ENCODE data around the gene EML5. TPM values are rescaled to one million over a fixed set of nuclear protein-coding genes. Genes with fewer than 3 reads are reported as not detected.

EML5 gene
- total RNA-seq, 4 donors from 2014 or later, result 0.35 to 3.3 (median 1.3) TPM

GRCh38 chr14:88599761-88600439 lies 192.9 kb downstream of the EML5 start:
- no peak for DNase-seq
- Histone ChIP-seq H3K9me3 (no peaks in the 10 kb centered on the region), H3K4me1 (peaks cover 0 to 4% (median 0%) of the 10 kb centered on the region in 4 donors), H3K27me3 (no peaks in the 10 kb centered on the region), H3K36me3 (peaks cover 0 to 93% (median 0%) of the 10 kb centered on the region in 3 donors), H3K4me3 (no peak overlapping the region), H3K27ac (no peak overlapping the region)
- TF ChIP-seq, protein P1, sequence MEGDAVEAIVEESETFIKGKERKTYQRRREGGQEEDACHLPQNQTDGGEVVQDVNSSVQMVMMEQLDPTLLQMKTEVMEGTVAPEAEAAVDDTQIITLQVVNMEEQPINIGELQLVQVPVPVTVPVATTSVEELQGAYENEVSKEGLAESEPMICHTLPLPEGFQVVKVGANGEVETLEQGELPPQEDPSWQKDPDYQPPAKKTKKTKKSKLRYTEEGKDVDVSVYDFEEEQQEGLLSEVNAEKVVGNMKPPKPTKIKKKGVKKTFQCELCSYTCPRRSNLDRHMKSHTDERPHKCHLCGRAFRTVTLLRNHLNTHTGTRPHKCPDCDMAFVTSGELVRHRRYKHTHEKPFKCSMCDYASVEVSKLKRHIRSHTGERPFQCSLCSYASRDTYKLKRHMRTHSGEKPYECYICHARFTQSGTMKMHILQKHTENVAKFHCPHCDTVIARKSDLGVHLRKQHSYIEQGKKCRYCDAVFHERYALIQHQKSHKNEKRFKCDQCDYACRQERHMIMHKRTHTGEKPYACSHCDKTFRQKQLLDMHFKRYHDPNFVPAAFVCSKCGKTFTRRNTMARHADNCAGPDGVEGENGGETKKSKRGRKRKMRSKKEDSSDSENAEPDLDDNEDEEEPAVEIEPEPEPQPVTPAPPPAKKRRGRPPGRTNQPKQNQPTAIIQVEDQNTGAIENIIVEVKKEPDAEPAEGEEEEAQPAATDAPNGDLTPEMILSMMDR (IDR thresholded peaks at IDR 0.05), result no peak

- Histone ChIP-seq H3K4me3 (no peak overlapping the region), H3K4me1 (peaks cover 0 to 4% (median 0%) of the 10 kb centered on the region in 4 donors), H3K36me3 (peaks cover 0 to 93% (median 0%) of the 10 kb centered on the region in 3 donors), H3K9me3 (no peaks in the 10 kb centered on the region), H3K27ac (no peak overlapping the region), H3K27me3 (no peaks in the 10 kb centered on the region)
- TF ChIP-seq POLR2A (IDR thresholded peaks at IDR 0.05), result no peak
- TF ChIP-seq, protein P1 (IDR thresholded peaks at IDR 0.05), result no peak
- DNase-seq, result no peak
Observed at GRCh38 chr14:88599326-88599725, 193.4 kb downstream of the EML5 start.

DNA sequence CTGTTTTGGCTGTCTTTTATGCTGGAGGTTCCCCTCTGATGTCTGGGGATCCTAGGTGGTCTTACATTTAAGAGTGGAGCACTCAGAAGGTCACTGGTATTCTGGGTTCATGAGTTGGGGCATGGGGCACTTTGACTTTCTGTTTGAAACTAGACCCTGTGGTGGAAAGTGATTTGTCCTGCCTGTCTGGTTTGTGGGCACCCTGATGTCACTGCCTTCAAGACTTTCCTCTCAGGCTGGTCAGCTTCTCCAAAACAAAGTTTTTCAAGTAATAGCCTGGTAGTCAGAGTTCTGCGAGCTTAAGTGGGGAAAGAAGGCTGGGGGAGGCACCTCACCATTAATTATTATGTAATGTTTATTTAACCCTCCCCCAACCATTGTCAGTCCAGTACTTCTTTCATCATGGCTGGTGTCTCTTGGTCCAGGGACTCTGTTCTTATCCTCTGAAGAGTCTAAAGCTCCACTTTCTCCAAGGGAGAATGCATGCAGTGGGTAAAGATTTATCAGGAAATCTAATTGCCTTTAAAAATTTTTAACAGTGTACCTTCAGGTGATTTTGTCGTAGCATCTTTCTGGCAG lies 194.6 kb downstream of the EML5 start:
- no peak for DNase-seq
- Histone ChIP-seq H3K36me3 (peaks cover 0 to 93% (median 0%) of the 10 kb centered on the region in 3 donors), H3K4me3 (no peak overlapping the region)

DNA sequence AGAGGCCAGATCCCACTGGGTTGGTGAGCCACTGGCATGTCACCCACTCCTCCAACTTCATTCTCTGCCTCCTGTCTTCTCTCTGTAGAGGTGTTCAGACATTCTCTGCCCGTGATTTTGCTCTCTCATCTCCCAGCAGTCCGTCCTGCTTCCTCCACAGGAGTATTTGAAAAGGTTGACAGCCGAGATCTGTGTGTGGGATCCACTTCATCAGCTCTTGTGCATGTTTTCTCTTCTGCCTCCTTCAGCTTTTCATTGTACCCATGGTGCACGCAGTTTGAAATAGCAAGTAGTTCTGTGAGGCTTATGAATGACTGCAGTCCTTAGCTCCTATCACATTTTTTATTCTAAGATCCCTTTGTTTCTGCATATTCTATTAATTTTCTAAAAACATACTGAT lies 195.2 kb downstream of the EML5 start:
- H3K4me1 ChIP-seq, result peaks cover 0 to 4% (median 0%) of the 10 kb centered on the region in 4 donors
- no peaks in the 10 kb centered on the region for H3K27me3 ChIP-seq
- no peak for TF ChIP-seq POLR2A (IDR thresholded peaks at IDR 0.05)
- TF ChIP-seq, protein P1 (IDR thresholded peaks at IDR 0.05), result no peak
- no peak overlapping the region for H3K4me3 ChIP-seq
- peaks cover 0 to 93% (median 0%) of the 10 kb centered on the region in 3 donors for H3K36me3 ChIP-seq
- H3K27ac ChIP-seq, result no peak overlapping the region
- no peak for DNase-seq
- H3K9me3 ChIP-seq, result no peaks in the 10 kb centered on the region

More for the DNA sequence above, 194.6 kb downstream of the EML5 start:
- no peaks in the 10 kb centered on the region for H3K9me3 ChIP-seq
- TF ChIP-seq POLR2A (IDR thresholded peaks at IDR 0.05), result no peak
- TF ChIP-seq, protein P1 (IDR thresholded peaks at IDR 0.05), result no peak
- H3K27ac ChIP-seq, result no peak overlapping the region
- H3K4me1 ChIP-seq, result peaks cover 0 to 4% (median 0%) of the 10 kb centered on the region in 4 donors
- no peaks in the 10 kb centered on the region for H3K27me3 ChIP-seq

GRCh38 chr14:88597038-88597437 lies 195.7 kb downstream of the EML5 start:
- H3K27me3 ChIP-seq, result no peaks in the 10 kb centered on the region
- peaks cover 0 to 4% (median 0%) of the 10 kb centered on the region in 4 donors for H3K4me1 ChIP-seq
- no peaks in the 10 kb centered on the region for H3K9me3 ChIP-seq
- H3K36me3 ChIP-seq, result peaks cover 0 to 90% (median 0%) of the 10 kb centered on the region in 3 donors
- H3K27ac ChIP-seq, result no peak overlapping the region
- no peak for TF ChIP-seq POLR2A (IDR thresholded peaks at IDR 0.05)
- TF ChIP-seq, protein P1 (IDR thresholded peaks at IDR 0.05), result no peak
- no peak for DNase-seq
- no peak overlapping the region for H3K4me3 ChIP-seq
